IPS-NIHi11 (cell line): ENCODE results near the gene RGMA.
"Not testable (repeated sequence)": the region's sequence is repeated elsewhere in the genome, so short reads cannot be mapped to it uniquely, and the experiment has no call there.

Experiments used
- DNase-seq: peaks from one replicate; pipeline ENCODE4 v3.0.0; 2012; ENCODE audit warnings: mixed read lengths, low spot score

Gene RGMA

DNA sequence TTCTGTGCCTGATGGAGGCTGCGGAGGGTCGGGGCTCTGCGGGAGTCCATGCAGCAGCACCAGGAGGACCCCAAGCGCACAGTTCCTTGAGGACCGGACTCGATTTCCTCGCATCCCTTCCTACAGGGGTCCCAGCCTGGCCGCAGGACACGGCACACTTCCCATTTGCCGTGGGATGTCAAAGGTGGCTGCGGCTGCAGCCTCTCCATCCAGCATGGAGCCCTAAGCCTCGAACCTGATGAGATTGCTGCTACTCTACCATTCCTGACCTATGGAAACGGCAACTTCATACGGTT, 40.6 kb downstream of the RGMA start:
- no peak for DNase-seq

DNA sequence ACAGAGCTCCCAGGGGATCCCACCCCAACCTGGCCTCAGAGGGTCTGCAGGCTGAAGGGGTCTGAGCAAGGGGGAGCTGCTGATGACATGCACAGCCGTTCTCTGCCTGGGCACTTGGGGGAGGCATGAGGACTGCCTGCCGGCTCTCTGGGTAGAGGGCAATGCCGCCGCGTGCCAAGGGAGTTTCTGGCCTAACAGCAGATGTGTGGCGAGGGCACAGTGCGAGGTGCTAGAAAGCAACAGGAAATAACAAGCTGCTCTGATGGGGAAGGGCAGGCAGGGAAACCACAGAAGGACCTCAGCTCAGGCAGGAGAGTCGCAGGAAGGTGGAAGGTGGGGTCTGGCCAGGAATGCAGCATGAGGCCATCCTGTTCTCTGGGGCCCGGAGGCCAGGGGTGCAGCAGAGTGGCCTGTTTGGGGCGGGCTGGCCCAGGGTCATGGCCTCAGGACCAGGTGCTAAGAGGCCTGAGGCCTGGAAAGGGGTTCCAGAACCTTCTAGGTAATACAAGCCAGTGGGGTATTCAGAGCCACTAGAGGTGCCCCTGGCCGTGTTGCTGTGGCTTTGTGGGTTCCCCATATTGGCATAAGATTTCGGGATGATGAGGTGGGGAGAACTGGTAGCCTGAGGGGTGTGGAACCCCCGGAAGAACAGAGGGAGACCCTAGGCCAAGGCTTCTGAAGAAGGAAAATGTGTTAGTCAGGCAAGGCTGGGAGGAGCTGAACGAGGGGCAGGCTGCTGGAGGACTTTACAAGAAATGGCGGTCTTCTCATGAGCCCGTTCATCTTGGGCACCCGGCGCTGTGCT, 41.2 kb downstream of the RGMA start:
- no peak for DNase-seq

DNA sequence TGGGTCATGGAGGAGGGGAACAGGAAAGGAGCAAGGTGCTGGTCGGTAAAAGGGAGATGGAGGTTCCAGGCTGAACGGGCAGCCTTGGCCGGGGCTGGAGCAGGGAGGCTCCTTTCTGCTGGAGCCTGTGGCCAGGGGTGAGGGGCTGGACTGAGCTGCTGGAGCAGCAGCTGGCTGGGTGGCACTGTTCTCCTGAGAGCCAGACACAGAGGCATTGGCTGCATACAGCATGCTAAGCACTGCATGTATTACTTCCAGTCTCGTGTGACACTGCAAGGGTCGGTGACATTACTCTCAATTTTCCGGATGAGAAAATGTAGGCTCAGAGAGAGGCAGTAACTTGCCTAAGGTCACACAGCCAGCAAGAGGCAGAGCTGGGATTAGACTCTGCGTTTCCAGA, 42.3 kb downstream of the RGMA start:
- no peak for DNase-seq

DNA sequence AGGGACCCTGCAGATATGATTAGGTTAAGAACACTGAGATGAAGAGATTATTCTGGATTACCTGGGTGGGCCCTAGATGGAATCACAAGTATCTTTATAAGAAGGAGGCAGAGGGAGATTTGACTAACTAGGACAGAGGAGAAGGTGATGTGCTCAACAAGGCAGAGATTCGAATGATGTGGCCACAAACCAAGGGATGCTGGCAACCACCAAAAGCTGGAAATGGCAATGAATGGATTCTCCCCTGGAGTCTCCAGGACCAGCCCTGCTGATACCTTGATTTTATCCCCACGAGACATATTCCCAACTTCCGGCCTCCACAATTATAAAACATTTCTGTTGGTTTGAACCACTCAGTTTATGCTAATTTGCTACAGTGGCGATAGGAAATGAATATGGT, 42.9 kb downstream of the RGMA start:
- DNase-seq: no peak

DNA sequence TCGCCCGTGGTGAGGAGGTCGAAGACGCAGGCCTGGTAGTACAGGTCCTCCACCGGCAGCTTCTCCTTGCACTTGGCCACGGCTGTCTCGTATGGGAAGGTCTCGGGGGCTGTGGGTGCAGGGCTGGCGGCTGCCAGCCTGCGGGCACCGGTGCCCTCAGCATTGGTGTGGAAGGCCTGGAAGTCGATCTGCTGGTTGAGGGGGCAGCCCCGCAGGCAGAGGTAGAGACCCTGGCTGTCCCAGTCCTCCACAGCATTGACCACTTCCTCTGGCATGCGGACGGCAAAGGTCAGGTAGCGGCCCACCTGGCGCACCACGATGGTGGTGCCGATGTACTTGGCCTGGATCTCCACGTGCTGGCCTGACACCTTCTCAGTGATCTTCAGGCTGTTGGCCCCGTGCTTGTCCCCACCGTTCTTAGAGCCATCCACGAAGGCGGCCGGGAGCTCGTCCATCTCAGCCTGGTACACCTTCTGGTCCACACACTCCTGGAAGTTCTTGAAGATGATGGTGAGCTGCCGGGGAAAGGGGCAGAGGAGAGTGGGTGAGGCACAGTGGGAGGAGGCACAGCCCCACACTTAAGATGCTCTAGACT, 43.7 kb downstream of the RGMA start:
- no peak for DNase-seq

DNA sequence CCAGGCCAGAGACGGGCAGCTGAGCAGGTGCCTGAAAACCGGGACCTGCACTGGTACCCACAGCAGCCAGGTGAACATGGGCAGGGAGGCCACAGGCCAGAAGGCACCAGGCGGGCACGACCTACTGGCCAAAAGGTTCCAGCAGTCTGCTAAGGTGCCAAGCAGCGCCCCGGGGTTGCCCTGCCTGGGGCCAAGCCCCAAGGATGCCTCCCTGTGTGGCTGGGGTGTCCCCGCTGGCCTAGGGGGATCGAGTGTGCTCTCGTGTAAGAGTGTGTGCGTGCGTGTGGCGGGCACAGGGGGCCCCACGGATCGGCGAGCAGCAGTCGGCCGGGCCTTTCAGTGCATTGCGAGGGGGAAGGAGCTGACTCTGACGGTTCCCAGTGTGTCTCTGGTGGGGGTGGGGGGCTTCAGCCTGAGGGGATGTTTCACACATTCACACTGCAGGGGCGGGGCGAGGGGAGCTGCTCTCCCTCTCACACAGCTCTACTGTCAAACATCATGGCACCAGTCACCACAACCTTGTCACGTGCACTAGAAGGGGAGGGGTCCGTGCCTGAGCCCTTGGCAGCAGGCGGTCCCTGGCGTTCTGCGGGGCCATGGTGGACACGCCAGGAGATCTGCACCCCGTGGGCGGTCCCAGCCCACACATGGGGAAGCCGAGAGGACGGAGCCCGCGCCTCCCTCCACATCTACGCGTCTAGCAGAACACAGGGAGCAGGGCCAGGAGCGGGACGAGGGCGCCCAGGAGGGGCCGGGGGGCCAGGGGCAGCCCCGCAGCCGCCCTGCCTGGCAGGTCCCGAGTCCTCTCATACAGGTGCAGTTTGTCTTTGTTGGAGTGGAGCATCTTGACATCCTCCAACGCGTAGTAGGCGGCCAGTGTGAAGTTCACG, 44.5 kb downstream of the RGMA start:
- DNase-seq: no peak

DNA sequence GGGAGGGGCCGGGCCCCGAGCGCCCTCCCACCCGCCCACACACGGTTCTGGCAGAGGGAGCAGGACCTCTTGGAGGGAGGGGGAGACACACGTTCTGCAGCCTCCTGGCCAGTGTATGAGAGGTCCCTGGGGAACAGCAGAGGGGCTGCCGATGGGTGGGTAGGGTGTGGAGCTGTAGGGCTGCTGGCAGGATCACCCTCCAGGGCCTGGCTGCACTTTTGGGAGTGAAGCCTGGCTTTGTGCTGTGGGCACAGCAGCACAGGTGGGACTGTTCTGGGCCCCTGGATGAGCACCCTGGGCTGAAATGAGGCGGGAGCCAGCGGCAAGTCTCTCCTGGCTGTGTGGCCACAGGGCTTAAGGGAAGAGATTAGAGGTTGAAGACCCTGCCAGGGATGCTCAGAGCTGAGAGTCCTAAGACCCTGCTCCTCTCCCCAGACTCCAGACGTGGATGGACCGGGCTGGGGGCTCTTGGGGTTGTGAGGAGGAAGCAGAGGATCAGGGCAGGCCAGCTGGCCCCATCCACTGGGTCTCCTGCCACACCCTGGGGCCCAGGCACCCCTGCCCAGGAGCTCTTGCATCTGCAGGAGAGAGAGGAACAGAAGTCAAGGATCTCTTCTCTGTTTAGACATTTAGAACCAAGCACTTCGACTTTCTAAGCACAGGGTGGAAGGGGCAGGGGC, 45.2 kb downstream of the RGMA start:
- no peak for DNase-seq

DNA sequence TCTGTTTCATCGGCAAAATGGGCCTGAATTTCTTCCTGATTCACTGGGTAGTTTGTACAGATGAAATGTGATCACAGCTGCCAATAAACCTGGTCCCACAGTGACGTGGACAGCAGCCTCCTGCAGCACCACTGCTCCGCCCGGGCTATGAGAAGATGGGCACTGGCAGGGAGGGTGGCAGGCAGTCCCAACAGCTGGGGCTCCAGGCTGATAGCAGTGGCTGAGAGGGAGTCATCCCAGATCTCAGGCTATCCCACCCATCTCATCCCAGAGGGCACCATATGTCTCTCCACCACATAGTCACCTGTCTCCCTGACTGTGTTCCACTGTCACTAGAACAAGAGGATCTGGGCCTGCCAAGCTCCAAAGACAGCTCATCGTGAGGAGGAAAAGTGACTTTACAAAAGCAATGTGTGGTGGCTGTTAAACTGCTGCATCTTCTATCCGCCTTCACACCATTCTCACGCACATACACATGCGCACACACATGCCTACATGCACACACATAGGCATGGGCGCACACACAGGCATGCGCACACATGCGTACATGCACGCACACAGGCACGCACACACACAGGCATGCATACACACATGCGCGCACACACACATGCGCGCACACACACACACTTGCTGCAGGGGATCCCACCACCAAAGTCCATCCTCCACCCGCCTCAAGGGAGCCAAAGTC, 46.2 kb downstream of the RGMA start:
- DNase-seq: no peak

DNA sequence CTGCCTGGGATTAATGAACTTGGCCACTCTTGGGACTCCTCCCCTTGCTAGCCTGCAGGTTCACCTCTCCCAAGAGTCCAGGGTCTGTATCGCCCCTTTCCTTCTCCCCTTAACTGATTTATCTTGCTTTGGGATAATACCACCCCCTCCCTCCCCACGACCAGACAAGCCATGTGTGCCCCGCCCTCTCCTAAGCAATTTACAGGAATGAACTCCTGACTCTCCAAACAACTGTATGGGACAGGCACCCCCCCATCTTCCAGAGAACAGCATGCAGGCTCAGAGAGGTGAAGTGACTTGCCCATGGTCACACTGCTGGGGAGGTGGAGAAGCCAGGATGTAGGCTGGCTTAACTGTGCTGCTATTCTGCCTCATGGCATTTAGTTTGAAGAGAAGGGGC, 46.8 kb downstream of the RGMA start:
- DNase-seq: no peak

DNA sequence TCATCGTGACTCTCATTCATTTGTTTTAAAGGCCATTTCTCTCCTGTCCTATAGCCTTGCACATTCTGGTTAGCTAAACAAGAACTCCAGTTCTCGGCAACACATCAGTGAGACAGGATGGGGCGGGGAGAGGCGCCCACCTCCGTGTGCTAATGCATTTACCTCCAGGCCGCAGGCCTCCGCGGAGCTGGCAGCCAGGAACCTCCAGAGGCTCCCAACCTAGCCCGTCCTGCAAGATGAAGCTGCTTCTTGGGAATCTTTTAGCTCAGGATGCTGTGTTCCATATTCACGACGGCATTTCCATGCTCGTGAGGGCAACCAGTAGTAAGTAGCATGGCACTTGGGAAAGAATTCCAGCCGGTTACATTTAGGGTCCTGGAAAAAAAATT, 47.9 kb downstream of the RGMA start:
- DNase-seq: no peak

DNA sequence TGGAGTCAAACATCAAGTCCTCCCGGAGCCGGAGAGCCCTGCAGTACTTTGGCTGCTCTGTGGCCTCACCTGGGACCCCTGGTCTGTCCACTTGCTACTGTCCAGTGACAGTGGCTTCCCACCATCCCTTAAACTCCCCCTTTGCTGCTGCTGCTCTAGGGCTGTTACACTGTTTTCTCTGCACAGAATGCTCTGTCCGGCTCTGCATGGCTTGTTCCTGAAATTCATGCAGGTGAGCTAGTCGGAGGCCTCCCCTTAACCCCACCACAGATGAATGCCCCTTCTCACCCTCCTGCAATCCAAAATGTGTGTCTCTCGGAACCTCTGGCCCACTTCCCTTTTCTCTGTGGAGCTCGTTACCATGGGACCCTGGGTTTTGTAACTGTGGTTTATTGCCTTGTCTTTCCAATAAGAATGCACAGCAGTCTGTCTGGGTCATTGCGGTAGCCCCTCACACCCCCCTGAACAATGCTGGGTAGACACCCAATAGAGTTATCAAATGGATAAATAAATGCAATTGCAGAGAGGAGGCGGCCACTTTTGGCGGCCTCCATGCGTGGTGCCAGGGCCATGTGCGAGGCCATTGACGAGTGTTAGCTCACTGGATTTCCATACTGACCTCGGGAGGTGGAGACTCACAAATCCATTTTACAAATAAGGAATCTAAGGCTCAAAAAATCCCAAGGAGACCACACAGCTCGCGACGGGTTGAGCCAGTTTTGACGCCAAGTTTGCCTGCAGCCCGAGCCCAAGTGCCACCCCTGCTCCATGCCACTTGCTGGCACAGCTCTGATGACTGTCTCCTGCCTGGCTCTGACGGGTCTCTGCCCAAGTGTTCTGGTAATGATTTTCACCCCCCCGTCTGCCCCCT, 48.5 kb downstream of the RGMA start:
- DNase-seq: no peak

DNA sequence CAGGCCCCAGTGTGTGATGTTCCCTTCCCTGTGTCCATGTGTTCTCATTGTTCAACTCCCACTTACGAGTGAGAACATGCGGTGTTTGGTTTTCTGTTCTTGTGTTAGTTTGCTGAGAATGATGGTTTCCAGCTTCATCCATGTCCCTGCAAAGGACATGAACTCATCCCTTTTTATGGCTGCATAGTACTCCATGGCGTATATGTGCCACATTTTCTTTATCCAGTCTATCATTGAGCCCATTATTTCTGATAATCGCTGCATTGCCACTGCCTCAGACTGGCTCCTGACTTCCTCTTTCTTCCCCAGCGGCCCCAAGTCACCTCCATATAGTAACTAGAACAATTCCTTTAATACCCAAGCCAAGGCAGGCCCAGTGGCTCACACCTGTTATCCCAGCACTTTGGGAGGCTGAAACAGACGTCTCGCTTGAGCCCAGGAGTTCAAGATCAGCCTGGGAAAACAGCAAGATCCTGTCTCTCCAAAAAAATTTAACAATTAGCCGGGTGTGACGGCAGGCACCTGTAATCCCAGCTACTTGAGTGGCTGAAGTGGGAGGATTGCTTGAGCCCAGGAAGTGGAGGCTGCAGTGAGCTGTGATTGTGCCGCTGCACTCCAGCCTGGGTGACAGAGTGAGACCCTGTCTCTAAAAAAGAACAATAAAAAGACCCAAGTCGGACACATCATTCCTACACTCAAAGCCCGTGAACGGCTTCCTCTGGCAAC, 49.3 kb downstream of the RGMA start:
- not testable (repeated sequence) for DNase-seq

DNA sequence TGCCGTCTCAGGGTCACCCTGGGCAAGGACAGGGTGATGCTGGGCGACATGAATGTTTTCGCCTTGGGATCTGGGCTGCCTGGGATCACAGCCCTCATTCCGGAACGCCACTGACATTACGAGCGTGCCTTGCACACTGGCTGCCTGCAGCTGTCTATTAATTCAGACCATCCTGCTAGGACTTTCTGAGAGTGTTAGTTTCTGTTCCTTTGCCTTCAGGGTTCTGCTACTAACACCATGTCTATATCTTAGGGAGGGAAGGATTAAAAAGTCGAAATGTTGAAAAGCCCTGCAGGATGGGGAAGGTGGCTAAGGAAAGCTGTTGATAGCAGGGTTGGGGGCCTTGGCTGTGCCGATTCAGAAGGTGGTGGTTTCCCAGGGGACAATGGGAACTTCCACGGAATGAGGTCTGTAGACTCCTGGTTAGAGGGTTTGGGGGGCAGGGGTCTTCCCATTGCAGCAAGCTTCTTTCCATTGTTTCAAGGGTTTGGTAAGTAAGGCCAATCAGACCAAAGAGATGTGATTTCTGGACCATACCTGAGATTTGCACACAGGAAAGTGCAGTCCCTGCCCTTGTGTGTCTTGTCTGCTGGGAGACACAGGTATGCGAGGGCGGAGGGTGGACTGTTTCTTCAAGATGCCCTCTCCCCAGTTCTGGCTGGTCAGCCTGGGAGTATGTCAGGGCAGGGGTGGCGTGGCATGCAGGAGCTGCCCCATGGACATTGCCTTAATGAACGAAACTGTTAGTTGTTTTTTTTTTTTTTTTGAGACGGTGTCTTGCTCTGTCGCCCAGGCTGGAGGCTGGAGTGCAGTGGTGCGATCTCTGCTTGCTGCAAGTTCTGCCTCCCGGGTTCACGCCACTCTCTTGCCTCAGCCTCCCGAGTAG, 50.9 kb downstream of the RGMA start:
- no peak for DNase-seq

DNA sequence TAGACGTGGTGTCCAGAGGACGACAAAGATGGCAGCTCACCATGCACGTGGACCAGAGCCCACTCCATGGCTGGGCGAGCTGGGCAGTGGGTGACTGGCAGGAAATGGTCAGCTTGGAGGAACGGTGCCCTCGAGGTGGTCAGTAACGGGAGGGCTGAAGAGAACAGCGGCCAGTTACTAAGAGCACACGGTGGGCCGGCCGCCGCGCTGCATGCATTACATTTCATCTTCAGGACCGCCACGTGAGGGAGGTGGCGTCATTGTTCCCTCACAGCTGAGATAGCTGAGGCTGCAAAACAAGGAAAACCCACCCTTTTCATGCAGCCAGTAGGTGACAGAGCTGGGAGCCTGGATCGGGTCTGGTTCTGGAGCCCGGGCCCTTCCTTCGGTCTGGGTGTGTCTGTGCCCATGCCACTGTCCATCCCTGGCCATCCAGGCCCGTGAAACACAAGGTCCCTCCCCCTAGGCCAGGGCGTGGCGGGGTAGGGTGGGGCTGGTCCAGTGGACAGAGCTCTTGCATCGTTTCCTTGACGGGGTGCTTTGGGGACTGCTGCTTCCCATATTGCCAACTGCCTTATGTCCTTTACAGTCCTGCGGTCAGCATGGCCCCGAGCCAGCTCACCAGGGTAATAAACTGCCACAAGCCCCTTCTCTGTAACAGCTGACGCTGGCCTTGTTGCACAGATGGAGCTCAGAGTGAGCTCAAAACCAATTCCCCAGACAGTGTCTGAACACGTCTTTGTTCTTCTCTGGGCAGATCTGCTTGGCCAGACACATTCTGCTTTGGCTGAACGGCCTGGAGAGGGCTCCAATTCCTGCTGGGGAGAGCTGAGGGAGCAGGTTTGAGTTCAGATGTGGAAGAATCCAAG, 51.8 kb downstream of the RGMA start:
- DNase-seq: no peak

DNA sequence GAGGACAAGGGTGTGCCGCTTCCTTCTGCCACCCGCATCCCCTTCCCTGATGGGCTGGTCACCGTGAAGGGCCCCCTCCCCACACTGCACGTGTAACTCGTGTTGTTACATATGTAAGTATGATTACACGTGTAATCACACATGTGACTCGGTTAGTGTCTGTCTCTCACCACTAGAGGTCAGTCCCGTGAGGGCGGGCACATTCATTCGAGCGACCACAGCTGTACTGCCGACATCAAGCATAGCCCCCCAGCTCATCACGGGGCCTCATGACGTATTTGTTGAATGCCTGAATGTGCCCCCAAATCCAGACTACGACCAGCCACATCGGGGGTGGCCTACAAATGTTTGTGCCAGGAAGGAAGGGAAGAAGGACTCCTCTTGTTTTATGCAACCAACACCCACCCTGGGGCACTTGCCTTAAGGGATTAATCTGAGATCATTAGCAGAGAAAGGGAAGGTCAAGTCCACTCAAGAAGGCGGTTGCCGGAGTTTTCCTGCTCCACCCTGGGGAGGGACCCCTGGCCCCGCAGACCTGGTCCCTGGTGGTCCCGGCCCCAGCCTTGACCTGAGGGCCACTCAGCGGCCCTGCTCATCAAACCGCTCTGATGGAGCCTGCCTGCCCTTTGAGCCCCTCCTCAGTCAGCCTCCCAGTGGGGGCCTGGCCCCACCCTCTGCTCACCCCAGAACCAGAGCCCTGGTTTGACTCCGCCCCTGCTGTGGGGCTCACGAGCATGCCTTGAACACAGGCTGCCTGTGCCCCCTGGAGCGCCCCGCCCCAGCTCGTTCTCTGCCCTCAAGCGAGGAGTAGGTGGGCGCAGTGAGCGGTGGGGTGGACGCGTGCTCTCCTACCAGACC, 52.8 kb downstream of the RGMA start:
- peak; percentile 74 for DNase-seq

DNA sequence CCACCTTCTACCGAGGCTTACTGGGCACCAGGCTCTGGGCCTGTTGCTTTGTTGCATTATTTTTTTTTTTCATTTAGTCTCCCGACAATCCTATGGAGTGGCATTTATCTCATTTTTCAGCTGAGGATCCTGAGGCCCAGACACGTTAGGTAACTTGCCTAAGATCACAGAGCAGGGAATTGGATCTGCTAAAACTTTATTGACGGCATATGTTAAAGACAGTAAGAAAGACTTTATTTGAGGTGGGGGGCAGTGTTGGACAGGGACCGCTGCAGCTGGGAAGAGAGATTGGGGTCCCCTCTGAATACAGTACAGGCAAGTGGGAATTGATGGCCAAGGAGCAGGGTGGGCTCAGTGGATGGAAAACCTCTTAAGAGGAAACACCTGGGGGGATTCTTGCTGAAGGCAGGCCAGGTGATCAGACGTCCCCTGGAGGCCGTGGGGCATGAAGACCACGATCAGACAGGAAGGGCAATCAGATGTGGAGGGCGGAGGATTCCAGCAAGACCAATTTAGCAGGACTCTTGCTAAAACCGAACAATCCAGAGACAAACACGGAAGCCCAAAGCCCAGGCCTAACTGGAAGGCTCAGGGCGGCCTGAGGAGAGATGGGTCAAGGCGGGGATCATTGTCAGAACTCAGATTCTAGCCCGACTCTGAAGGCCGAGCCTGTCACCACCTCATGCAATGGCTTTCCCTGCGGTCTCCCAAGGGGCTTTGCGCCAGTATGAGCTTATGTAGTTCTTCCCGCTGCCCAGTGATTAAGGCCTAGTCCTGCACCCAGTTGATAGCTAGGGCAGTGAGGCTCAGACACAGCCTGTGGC, 53.7 kb downstream of the RGMA start:
- no peak for DNase-seq
